OCI-LY3 (cell line): Measurements from ENCODE around the gene RXFP4.
"Not testable (repeated sequence)": the region's sequence is repeated elsewhere in the genome, so short reads cannot be mapped to it uniquely, and the experiment has no call there.

Experiments used
- H2AFZ ChIP-seq: fragments of 200-600, 300-600 bp; shearing (Covaris generic); 2 replicates; pipeline ENCODE4 v1.6.0; 2014; ENCODE audit warnings: antibody characterized with exemption, low read depth, low read length
- H3K27ac ChIP-seq: fragments of 200-600, 300-600 bp; sonication (generic); 2 replicates; pipeline ENCODE4 v1.5.1; 2014; ENCODE audit warnings: mild to moderate bottlenecking, low read length, moderate library complexity, mixed read lengths
- H3K27me3 ChIP-seq: fragments of 200-600, 300-600 bp; sonication (generic); 2 replicates; pipeline ENCODE4 v1.6.1; 2014; ENCODE audit warnings: low read depth, low read length, mixed read lengths
- H3K36me3 ChIP-seq: fragments of 200-600, 300-600 bp; sonication (generic); replicated peaks from 2 replicates; pipeline ENCODE3; 2014; ENCODE audit warnings: low read depth, low read length, mixed read lengths
- H3K4me1 ChIP-seq: fragments of 300-600, 200-600 bp; sonication (generic); 2 replicates; pipeline ENCODE4 v1.6.1; 2014; ENCODE audit warnings: low read length, mixed read lengths
- H3K4me2 ChIP-seq: fragments of 200-600, 300-600 bp; sonication (generic); 2 replicates; pipeline ENCODE4 v1.6.1; 2014; ENCODE audit warnings: low read length, mixed read lengths
- H3K4me3 ChIP-seq: fragments of 300-600, 200-600 bp; sonication (generic); 2 replicates; pipeline ENCODE4 v1.5.1; 2014; ENCODE audit warnings: antibody characterized with exemption, mild to moderate bottlenecking, low read length, moderate library complexity
- H3K79me2 ChIP-seq: fragments of 300-600, 200-600 bp; shearing (Covaris generic); 2 replicates; pipeline ENCODE4 v1.6.1; 2014; ENCODE audit warnings: mild to moderate bottlenecking, low read length, mixed read lengths
- H3K9ac ChIP-seq: fragments of 300-600, 200-600 bp; shearing (Covaris generic); 2 replicates; pipeline ENCODE4 v1.6.0; 2014; ENCODE audit warnings: mild to moderate bottlenecking, low read length, moderate library complexity
- H3K9me3 ChIP-seq: fragments of 200-600, 300-600 bp; shearing (Covaris generic); 2 replicates; pipeline ENCODE4 v1.6.1; 2014; ENCODE audit warnings: low read length, mixed read lengths; ENCODE audit not compliant: insufficient read depth
- H4K20me1 ChIP-seq: fragments of 200-600, 300-600 bp; sonication (generic); 2 replicates; pipeline ENCODE4 v1.6.1; 2016; ENCODE audit warnings: low read length, mixed read lengths; ENCODE audit not compliant: insufficient read depth
- EZH2phosphoT487 ChIP-seq: fragments of 200-600 bp; shearing (Covaris generic); IDR thresholded peaks from 2 replicates; pipeline ENCODE4 v1.6.1; 2018; ENCODE audit warnings: antibody characterized with exemption, mixed run types, low read depth
- TF ChIP-seq, protein P1 (sequence below): fragments of 200-600, 300-600 bp; sonication (generic); IDR thresholded peaks from 2 replicates; pipeline ENCODE4 v1.5.1; 2014; ENCODE audit warnings: antibody characterized with exemption, low read length, low read depth

The RXFP4 gene

DNA sequence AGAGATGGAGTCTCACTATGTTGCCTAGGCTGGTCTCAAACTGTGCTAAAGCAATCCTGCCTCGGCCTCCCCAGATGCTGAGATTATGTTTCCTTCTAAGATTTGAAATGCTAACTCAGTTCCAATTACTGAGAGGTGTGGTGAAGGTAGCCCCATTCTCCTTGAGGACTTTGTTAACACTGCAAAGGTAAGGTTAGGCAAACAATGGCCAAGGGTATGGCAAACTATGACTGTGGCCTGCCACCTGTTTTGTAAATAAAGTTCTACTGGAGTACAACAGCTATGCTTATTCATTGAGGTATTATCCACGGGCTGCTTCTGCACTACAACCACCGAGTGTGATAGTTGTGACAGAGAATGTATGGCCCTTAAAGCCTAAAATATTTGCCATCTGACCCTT lies 20.7 kb upstream of the RXFP4 start:
- Histone ChIP-seq H2AFZ (no peak overlapping the region), H3K9ac (no peak overlapping the region), H3K27me3 (no peaks in the 10 kb centered on the region), H4K20me1 (peaks cover 6% of the 10 kb centered on the region), H3K4me1 (no peaks in the 10 kb centered on the region), H3K4me3 (no peak overlapping the region), H3K36me3 (peaks cover 76% of the 10 kb centered on the region), H3K9me3 (no peaks in the 10 kb centered on the region), H3K4me2 (no peak overlapping the region), H3K79me2 (peaks cover 45% of the 10 kb centered on the region), H3K27ac (no peak overlapping the region)
- TF ChIP-seq, protein P1, sequence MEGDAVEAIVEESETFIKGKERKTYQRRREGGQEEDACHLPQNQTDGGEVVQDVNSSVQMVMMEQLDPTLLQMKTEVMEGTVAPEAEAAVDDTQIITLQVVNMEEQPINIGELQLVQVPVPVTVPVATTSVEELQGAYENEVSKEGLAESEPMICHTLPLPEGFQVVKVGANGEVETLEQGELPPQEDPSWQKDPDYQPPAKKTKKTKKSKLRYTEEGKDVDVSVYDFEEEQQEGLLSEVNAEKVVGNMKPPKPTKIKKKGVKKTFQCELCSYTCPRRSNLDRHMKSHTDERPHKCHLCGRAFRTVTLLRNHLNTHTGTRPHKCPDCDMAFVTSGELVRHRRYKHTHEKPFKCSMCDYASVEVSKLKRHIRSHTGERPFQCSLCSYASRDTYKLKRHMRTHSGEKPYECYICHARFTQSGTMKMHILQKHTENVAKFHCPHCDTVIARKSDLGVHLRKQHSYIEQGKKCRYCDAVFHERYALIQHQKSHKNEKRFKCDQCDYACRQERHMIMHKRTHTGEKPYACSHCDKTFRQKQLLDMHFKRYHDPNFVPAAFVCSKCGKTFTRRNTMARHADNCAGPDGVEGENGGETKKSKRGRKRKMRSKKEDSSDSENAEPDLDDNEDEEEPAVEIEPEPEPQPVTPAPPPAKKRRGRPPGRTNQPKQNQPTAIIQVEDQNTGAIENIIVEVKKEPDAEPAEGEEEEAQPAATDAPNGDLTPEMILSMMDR: no peak
- TF ChIP-seq EZH2phosphoT487: no peak

DNA sequence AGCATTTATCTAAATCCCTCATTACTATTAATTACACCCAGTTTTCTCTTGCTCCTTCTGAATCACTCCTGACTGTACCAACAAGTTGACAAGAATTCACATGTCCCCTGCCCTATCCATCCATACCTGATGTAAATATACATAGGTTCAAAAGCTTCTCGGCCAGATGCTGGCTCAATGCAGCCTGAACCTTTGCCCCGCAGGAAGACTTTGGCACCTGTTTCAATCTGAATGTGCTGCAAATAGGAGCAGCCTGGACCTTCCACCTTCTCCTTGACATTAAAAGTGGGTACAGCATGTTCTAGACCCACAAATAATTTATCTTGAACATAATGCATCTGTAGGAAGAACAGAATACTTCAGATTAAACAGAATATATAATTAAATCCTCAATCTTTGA lies 15.9 kb upstream of the RXFP4 start:
- Histone ChIP-seq H3K9ac (no peak overlapping the region), H4K20me1 (peaks cover 27% of the 10 kb centered on the region), H2AFZ (no peak overlapping the region), H3K4me2 (no peak overlapping the region), H3K9me3 (no peaks in the 10 kb centered on the region), H3K79me2 (peaks cover 70% of the 10 kb centered on the region), H3K36me3 (peaks cover 75% of the 10 kb centered on the region), H3K27me3 (no peaks in the 10 kb centered on the region), H3K4me3 (no peak overlapping the region), H3K4me1 (no peaks in the 10 kb centered on the region), H3K27ac (no peak overlapping the region)
- no peak for TF ChIP-seq EZH2phosphoT487
- TF ChIP-seq, protein P1: no peak

DNA sequence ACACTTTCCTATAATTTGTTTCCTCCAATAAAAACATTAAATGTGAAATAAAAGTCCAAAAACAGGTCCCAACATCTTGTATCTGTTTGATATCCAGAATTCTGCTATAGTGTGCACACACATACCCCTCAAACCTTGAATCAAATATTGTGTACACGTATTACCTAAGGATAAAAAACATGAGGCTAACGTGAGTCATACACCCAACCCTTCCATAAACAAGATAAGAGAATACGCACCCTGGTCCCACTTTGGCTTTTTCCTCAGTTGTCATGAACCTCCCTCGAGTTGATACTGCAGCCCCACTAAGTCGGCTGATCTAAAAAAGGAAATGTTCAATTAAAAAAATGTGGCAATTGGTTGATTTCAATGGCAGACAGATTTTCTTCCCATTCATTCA lies 12.4 kb upstream of the RXFP4 start:
- Histone ChIP-seq H3K9me3 (no peaks in the 10 kb centered on the region), H3K4me1 (peaks cover 23% of the 10 kb centered on the region), H3K36me3 (peaks cover 77% of the 10 kb centered on the region), H3K4me2 (no peak overlapping the region), H3K27me3 (no peaks in the 10 kb centered on the region), H4K20me1 (peaks cover 46% of the 10 kb centered on the region), H3K27ac (no peak overlapping the region), H3K79me2 (peaks cover 78% of the 10 kb centered on the region), H3K4me3 (no peak overlapping the region), H2AFZ (no peak overlapping the region), H3K9ac (no peak overlapping the region)
- no peak for TF ChIP-seq EZH2phosphoT487
- TF ChIP-seq, protein P1: no peak

DNA sequence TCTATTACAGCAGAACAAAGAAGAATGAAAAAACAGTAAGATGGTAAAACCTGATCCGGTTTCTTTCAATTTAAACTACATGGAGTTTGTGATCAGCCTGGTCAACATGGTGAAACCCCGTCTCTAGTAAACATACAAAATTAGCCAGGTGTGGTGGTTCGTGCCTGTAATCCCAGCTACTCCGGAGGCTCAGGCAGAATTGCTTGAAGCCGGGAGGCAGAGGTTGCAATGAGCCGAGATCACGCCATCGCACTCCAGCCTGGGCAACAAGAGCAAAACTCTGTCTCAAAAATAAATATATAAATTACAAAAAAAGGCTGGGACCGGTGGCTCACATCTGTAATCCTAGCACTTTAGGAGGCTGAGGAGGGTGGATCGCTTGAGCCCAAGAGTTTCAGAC lies 10.7 kb upstream of the RXFP4 start:
- H3K9me3 ChIP-seq, H2AFZ ChIP-seq, H3K27me3 ChIP-seq, H3K4me3 ChIP-seq, H3K9ac ChIP-seq, H3K4me2 ChIP-seq, H3K27ac ChIP-seq: not testable (repeated sequence)
- peaks cover 81% of the 10 kb centered on the region for H3K79me2 ChIP-seq
- peaks cover 67% of the 10 kb centered on the region for H3K36me3 ChIP-seq
- H4K20me1 ChIP-seq: peaks cover 46% of the 10 kb centered on the region
- H3K4me1 ChIP-seq: peaks cover 23% of the 10 kb centered on the region
